ENCODE measurements around the gene INSYN2B.

- TF ChIP-seq CTCF (IDR thresholded peaks at IDR 0.05; ENCODE audit: low read length): no peak
- no peak for TF ChIP-seq EZH2 (optimal IDR thresholded peaks at IDR 0.05; ENCODE audit: low read depth, low read length)
Measured at GRCh38 chr5:169893010-169893409, 87.3 kb downstream of the INSYN2B start.
